ENCODE results near the gene TMEM131. TPM values are rescaled to one million over a fixed set of nuclear protein-coding genes. Genes with fewer than 3 reads are reported as not detected.
"Not testable (repeated sequence)": the region's sequence is repeated elsewhere in the genome, so short reads cannot be mapped to it uniquely, and the experiment has no call there.

TMEM131 gene
- total RNA-seq, 1 donor from 2014 or later, result 16.8 TPM

- Histone ChIP-seq H3K27me3 (ENCODE audit: control insufficient read depth, insufficient read depth, low read length) (no peaks in the 10 kb centered on the region), H3K36me3 (ENCODE audit: control insufficient read depth, insufficient read depth, low read length) (no peaks in the 10 kb centered on the region), H3K4me3 (ENCODE audit: low read depth, low read length) (no peak overlapping the region)
- no peak for DNase-seq (ENCODE audit: low read depth)
- TF ChIP-seq CTCF (IDR thresholded peaks at IDR 0.05; ENCODE audit: insufficient read depth, low read length, poor library complexity, severe bottlenecking), result no peak
Measured at GRCh38 chr2:97963880-97964279, 31.9 kb downstream of the TMEM131 start.

GRCh38 chr2:97963079-97963406, 32.7 kb downstream of the TMEM131 start:
- no peaks in the 10 kb centered on the region for H3K27me3 ChIP-seq (ENCODE audit: control insufficient read depth, insufficient read depth, low read length)
- DNase-seq (ENCODE audit: low read depth), result no peak

GRCh38 chr2:97961534-97961933, 34.2 kb downstream of the TMEM131 start:
- Histone ChIP-seq H3K36me3 (ENCODE audit: control insufficient read depth, insufficient read depth, low read length) (no peaks in the 10 kb centered on the region), H3K4me3 (ENCODE audit: low read depth, low read length) (no peak overlapping the region), H3K27me3 (ENCODE audit: control insufficient read depth, insufficient read depth, low read length) (no peaks in the 10 kb centered on the region)
- no peak for DNase-seq (ENCODE audit: low read depth)
- no peak for TF ChIP-seq CTCF (IDR thresholded peaks at IDR 0.05; ENCODE audit: insufficient read depth, low read length, poor library complexity, severe bottlenecking)

More at GRCh38 chr2:97963079-97963406, 32.7 kb downstream of the TMEM131 start:
- TF ChIP-seq CTCF (IDR thresholded peaks at IDR 0.05; ENCODE audit: insufficient read depth, low read length, poor library complexity, severe bottlenecking), result no peak
- Histone ChIP-seq H3K4me3 (ENCODE audit: low read depth, low read length) (no peak overlapping the region), H3K36me3 (ENCODE audit: control insufficient read depth, insufficient read depth, low read length) (no peaks in the 10 kb centered on the region)

- no peak for DNase-seq (ENCODE audit: low read depth)
- TF ChIP-seq CTCF (IDR thresholded peaks at IDR 0.05; ENCODE audit: insufficient read depth, low read length, poor library complexity, severe bottlenecking), result no peak
- H3K27me3 ChIP-seq (ENCODE audit: control insufficient read depth, insufficient read depth, low read length), result no peaks in the 10 kb centered on the region
- no peaks in the 10 kb centered on the region for H3K36me3 ChIP-seq (ENCODE audit: control insufficient read depth, insufficient read depth, low read length)
- H3K4me3 ChIP-seq (ENCODE audit: low read depth, low read length), result no peak overlapping the region
Measured at GRCh38 chr2:97958184-97958583, 37.6 kb downstream of the TMEM131 start.

GRCh38 chr2:97957432-97958183, 38.1 kb downstream of the TMEM131 start:
- H3K36me3 ChIP-seq (ENCODE audit: control insufficient read depth, insufficient read depth, low read length), result no peaks in the 10 kb centered on the region
- H3K4me3 ChIP-seq (ENCODE audit: low read depth, low read length), result no peak overlapping the region
- H3K27me3 ChIP-seq (ENCODE audit: control insufficient read depth, insufficient read depth, low read length), result no peaks in the 10 kb centered on the region
- no peak for TF ChIP-seq CTCF (IDR thresholded peaks at IDR 0.05; ENCODE audit: insufficient read depth, low read length, poor library complexity, severe bottlenecking)
- no peak for DNase-seq (ENCODE audit: low read depth)

- not testable (repeated sequence) for H3K4me3 ChIP-seq (ENCODE audit: low read depth, low read length); H3K36me3 ChIP-seq (ENCODE audit: control insufficient read depth, insufficient read depth, low read length); DNase-seq (ENCODE audit: low read depth); H3K27me3 ChIP-seq (ENCODE audit: control insufficient read depth, insufficient read depth, low read length)
Measured at GRCh38 chr2:97956753-97957152, 39.0 kb downstream of the TMEM131 start.
